KMS-11 (cell line): Measurements from ENCODE around the gene ADAMTS19.

Source experiments
- H2AFZ ChIP-seq: fragments of 200-600 bp; sonication (generic); 2 replicates; pipeline ENCODE4 v1.6.1; 2016; ENCODE audit warnings: antibody characterized with exemption, mixed run types, low read depth
- H3K27ac ChIP-seq: fragments of 200-600 bp; sonication (generic); 2 replicates; pipeline ENCODE4 v1.6.1; 2016; ENCODE audit warnings: mild to moderate bottlenecking, mixed run types
- H3K27me3 ChIP-seq: fragments of 200-600 bp; sonication (generic); 2 replicates; pipeline ENCODE4 v1.6.1; 2017; ENCODE audit warnings: mild to moderate bottlenecking, low read depth, mixed run types, moderate library complexity; ENCODE audit not compliant: insufficient read depth
- H3K36me3 ChIP-seq: fragments of 200-600 bp; sonication (generic); 2 replicates; pipeline ENCODE4 v1.6.1; 2017; ENCODE audit warnings: mild to moderate bottlenecking, mixed run types; ENCODE audit not compliant: insufficient read depth
- H3K4me1 ChIP-seq: fragments of 200-600 bp; sonication (generic); 2 replicates; pipeline ENCODE4 v1.6.1; 2016; ENCODE audit warnings: mild to moderate bottlenecking, low read depth, mixed run types; ENCODE audit not compliant: poor library complexity, severe bottlenecking
- H3K4me2 ChIP-seq: fragments of 200-600 bp; sonication (generic); 2 replicates; pipeline ENCODE4 v1.7.0; 2016; ENCODE audit warnings: mild to moderate bottlenecking, mixed run types
- H3K4me3 ChIP-seq: fragments of 200-600 bp; sonication (generic); IDR thresholded peaks from 2 replicates; pipeline ENCODE4 v1.6.1; 2017; ENCODE audit warnings: low read depth, low read length, mixed read lengths; ENCODE audit not compliant: insufficient read depth
- H3K79me2 ChIP-seq: fragments of 200-600 bp; sonication (generic); 2 replicates; pipeline ENCODE4 v1.6.1; 2016; ENCODE audit warnings: low read depth, mixed run types; ENCODE audit not compliant: insufficient read depth
- H3K9ac ChIP-seq: fragments of 200-600 bp; sonication (generic); 2 replicates; pipeline ENCODE4 v1.6.1; 2016; ENCODE audit warnings: mild to moderate bottlenecking, mixed run types
- H4K20me1 ChIP-seq: fragments of 200-600 bp; sonication (generic); 2 replicates; pipeline ENCODE4 v1.6.1; 2016; ENCODE audit warnings: mild to moderate bottlenecking, mixed run types; ENCODE audit not compliant: insufficient read depth
- TF ChIP-seq, protein P1 (sequence below): fragments of 200-600 bp; sonication (generic); conservative IDR thresholded peaks from 2 replicates; pipeline ENCODE4 v1.6.1; 2017; ENCODE audit warnings: low read depth, mild to moderate bottlenecking, antibody characterized with exemption, low read length, moderate library complexity, mixed read lengths

ADAMTS19 gene, protein sequence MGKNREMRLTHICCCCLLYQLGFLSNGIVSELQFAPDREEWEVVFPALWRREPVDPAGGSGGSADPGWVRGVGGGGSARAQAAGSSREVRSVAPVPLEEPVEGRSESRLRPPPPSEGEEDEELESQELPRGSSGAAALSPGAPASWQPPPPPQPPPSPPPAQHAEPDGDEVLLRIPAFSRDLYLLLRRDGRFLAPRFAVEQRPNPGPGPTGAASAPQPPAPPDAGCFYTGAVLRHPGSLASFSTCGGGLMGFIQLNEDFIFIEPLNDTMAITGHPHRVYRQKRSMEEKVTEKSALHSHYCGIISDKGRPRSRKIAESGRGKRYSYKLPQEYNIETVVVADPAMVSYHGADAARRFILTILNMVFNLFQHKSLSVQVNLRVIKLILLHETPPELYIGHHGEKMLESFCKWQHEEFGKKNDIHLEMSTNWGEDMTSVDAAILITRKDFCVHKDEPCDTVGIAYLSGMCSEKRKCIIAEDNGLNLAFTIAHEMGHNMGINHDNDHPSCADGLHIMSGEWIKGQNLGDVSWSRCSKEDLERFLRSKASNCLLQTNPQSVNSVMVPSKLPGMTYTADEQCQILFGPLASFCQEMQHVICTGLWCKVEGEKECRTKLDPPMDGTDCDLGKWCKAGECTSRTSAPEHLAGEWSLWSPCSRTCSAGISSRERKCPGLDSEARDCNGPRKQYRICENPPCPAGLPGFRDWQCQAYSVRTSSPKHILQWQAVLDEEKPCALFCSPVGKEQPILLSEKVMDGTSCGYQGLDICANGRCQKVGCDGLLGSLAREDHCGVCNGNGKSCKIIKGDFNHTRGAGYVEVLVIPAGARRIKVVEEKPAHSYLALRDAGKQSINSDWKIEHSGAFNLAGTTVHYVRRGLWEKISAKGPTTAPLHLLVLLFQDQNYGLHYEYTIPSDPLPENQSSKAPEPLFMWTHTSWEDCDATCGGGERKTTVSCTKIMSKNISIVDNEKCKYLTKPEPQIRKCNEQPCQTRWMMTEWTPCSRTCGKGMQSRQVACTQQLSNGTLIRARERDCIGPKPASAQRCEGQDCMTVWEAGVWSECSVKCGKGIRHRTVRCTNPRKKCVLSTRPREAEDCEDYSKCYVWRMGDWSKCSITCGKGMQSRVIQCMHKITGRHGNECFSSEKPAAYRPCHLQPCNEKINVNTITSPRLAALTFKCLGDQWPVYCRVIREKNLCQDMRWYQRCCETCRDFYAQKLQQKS

GRCh38 chr5:129459777-129460671 lies at the start of gene ADAMTS19:
ADAMTS19 (plus strand) TSS chr5:129460298; CDS start chr5:129460392, 94 bp downstream.
- H3K79me2 ChIP-seq: no peaks in the 10 kb centered on the region
- no peaks in the 10 kb centered on the region for H4K20me1 ChIP-seq
- TF ChIP-seq, protein P1, sequence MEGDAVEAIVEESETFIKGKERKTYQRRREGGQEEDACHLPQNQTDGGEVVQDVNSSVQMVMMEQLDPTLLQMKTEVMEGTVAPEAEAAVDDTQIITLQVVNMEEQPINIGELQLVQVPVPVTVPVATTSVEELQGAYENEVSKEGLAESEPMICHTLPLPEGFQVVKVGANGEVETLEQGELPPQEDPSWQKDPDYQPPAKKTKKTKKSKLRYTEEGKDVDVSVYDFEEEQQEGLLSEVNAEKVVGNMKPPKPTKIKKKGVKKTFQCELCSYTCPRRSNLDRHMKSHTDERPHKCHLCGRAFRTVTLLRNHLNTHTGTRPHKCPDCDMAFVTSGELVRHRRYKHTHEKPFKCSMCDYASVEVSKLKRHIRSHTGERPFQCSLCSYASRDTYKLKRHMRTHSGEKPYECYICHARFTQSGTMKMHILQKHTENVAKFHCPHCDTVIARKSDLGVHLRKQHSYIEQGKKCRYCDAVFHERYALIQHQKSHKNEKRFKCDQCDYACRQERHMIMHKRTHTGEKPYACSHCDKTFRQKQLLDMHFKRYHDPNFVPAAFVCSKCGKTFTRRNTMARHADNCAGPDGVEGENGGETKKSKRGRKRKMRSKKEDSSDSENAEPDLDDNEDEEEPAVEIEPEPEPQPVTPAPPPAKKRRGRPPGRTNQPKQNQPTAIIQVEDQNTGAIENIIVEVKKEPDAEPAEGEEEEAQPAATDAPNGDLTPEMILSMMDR: no peak
- peak within 1 kb of the TSS; percentile 97 for H2AFZ ChIP-seq
- H3K4me2 ChIP-seq: peak within 1 kb of the TSS; percentile 82
- H3K9ac ChIP-seq: peak within 1 kb of the TSS; percentile 56; the same call in 1 of the 2 replicates
- no peak within 1 kb of the TSS for H3K4me3 ChIP-seq
- H3K36me3 ChIP-seq: no peaks in the 10 kb centered on the region
- no peak within 1 kb of the TSS for H3K27ac ChIP-seq
- no peaks in the 10 kb centered on the region for H3K4me1 ChIP-seq
- H3K27me3 ChIP-seq: no peaks in the 10 kb centered on the region

DNA sequence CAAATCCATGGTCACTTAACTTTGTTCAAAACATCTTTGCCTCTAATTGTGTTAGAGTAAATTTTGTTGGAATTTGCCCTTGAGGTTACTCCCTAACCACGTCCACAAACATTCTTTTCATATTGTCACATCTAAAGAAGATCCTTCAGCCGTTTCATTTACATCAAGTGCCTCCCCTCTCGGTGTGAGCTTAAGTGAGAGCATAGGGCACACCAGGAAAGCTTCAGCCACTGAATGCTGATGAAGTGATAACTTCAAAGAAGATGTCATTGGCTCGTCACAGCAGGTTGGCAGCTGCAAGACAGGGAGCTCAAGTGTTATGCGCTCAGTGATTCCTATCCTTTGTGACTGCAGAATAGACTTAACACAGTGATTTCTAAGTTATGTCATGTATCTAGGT lies 49.6 kb upstream of the ADAMTS19 start:
- TF ChIP-seq, protein P1: no peak
- no peak overlapping the region for H3K27ac ChIP-seq
- no peaks in the 10 kb centered on the region for H3K79me2 ChIP-seq
- H3K4me2 ChIP-seq: no peak overlapping the region
- H3K4me3 ChIP-seq: no peak overlapping the region
- H3K9ac ChIP-seq: no peak overlapping the region
- H4K20me1 ChIP-seq: no peaks in the 10 kb centered on the region
- no peaks in the 10 kb centered on the region for H3K36me3 ChIP-seq
- H2AFZ ChIP-seq: no peak overlapping the region
- no peaks in the 10 kb centered on the region for H3K4me1 ChIP-seq
- no peaks in the 10 kb centered on the region for H3K27me3 ChIP-seq

GRCh38 chr5:129412721-129413120 lies 47.4 kb upstream of the ADAMTS19 start:
- no peaks in the 10 kb centered on the region for H3K4me1 ChIP-seq
- no peak overlapping the region for H3K4me2 ChIP-seq
- H3K4me3 ChIP-seq: no peak overlapping the region
- H3K9ac ChIP-seq: no peak overlapping the region
- TF ChIP-seq, protein P1: no peak
- H3K27me3 ChIP-seq: no peaks in the 10 kb centered on the region
- no peak overlapping the region for H2AFZ ChIP-seq
- no peak overlapping the region for H3K27ac ChIP-seq
- no peaks in the 10 kb centered on the region for H3K36me3 ChIP-seq
- H3K79me2 ChIP-seq: no peaks in the 10 kb centered on the region
- H4K20me1 ChIP-seq: no peaks in the 10 kb centered on the region
